Mesenchymal stem cell (in vitro differentiated cells and primary cell): ENCODE results near the gene EDNRA.

Experiments
- DNase-seq: peaks from one replicate; pipeline ENCODE4 v3.0.0-alpha.2; 2013
- H2AFZ ChIP-seq: one replicate; pipeline ENCODE4 v1.6.1; 2013; ENCODE audit warnings: low read depth, mild to moderate bottlenecking, control low read depth, inconsistent platforms, low read length, moderate library complexity
- H2AK5ac ChIP-seq: 2 replicates; pipeline ENCODE4 v1.6.1; 2013; ENCODE audit warnings: low read length, moderate library complexity, mild to moderate bottlenecking, inconsistent platforms; ENCODE audit not compliant: severe bottlenecking
- H2BK120ac ChIP-seq: one replicate; pipeline ENCODE4 v1.6.1; 2013; ENCODE audit warnings: low read depth, mild to moderate bottlenecking, inconsistent platforms, low read length, moderate library complexity
- H2BK12ac ChIP-seq, 2 experiments: one replicate each; pipeline ENCODE4 v1.6.1; 2013; ENCODE audit warnings: inconsistent platforms in 2 of 2, low read length in 2 of 2, mild to moderate bottlenecking in 2 of 2, moderate library complexity in 2 of 2, control low read depth in 1 of 2
- H2BK15ac ChIP-seq: one replicate; pipeline ENCODE4 v1.6.1; 2013; ENCODE audit warnings: mild to moderate bottlenecking, low read depth, inconsistent platforms; ENCODE audit not compliant: poor library complexity, severe bottlenecking
- H2BK5ac ChIP-seq: 2 replicates; pipeline ENCODE4 v1.6.1; 2013; ENCODE audit warnings: low read depth, mild to moderate bottlenecking, low read length, control low read depth, inconsistent platforms; ENCODE audit not compliant: poor library complexity, severe bottlenecking
- H3K14ac ChIP-seq, 2 experiments: one replicate each; pipeline ENCODE4 v1.6.1; 2013; ENCODE audit warnings: inconsistent platforms in 2 of 2, low read length in 2 of 2, control low read depth in 1 of 2, mild to moderate bottlenecking in 1 of 2, moderate library complexity in 1 of 2
- H3K18ac ChIP-seq, 2 experiments: one replicate each; pipeline ENCODE4 v1.6.1; 2013; ENCODE audit warnings: inconsistent platforms in 2 of 2, low read length in 2 of 2, control low read depth in 1 of 2, low read depth in 1 of 2, mild to moderate bottlenecking in 1 of 2
- H3K23ac ChIP-seq, 2 experiments: one replicate each; pipeline ENCODE4 v1.6.1; 2013; ENCODE audit warnings: inconsistent platforms in 2 of 2, low read length in 2 of 2, mild to moderate bottlenecking in 2 of 2, moderate library complexity in 2 of 2, control low read depth in 1 of 2
- H3K27ac ChIP-seq: 2 replicates; pipeline ENCODE4 v1.5.1; 2013; ENCODE audit warnings: mild to moderate bottlenecking, moderate library complexity, low read length, control low read depth, inconsistent platforms; ENCODE audit not compliant: poor library complexity, severe bottlenecking
- H3K27me3 ChIP-seq, 2 experiments: 2 replicates each; pipeline versions ENCODE4 v1.6.1 to v1.7.0; 2013; ENCODE audit warnings: low read length in 2 of 2, mild to moderate bottlenecking in 2 of 2, moderate library complexity in 2 of 2, control low read depth in 1 of 2, inconsistent platforms in 1 of 2; ENCODE audit not compliant: control insufficient read depth in 1 of 2, insufficient read depth in 1 of 2
- H3K36me3 ChIP-seq, 2 experiments: 2 replicates each; pipeline versions ENCODE4 v1.6.1 to v1.7.0; 2013; ENCODE audit warnings: low read length in 2 of 2, control low read depth in 1 of 2, inconsistent platforms in 1 of 2, low read depth in 1 of 2, mild to moderate bottlenecking in 1 of 2; ENCODE audit not compliant: insufficient read depth in 2 of 2, control insufficient read depth in 1 of 2
- H3K4ac ChIP-seq, 2 experiments: one replicate each; pipeline ENCODE4 v1.6.1; 2013; ENCODE audit warnings: inconsistent platforms in 2 of 2, low read length in 2 of 2, mild to moderate bottlenecking in 2 of 2, moderate library complexity in 2 of 2, control low read depth in 1 of 2, low read depth in 1 of 2
- H3K4me1 ChIP-seq: 2 replicates; pipeline ENCODE4 v1.6.1; 2013; ENCODE audit warnings: low read depth, low read length, control low read depth; ENCODE audit not compliant: control insufficient read depth, insufficient read depth
- H3K4me2 ChIP-seq: 2 replicates; pipeline ENCODE4 v1.6.1; 2013; ENCODE audit warnings: low read length, mild to moderate bottlenecking, inconsistent platforms; ENCODE audit not compliant: poor library complexity, severe bottlenecking
- H3K4me3 ChIP-seq, 2 experiments: 2 replicates each; pipeline versions ENCODE4 v1.5.1 to v1.7.0; 2013; ENCODE audit warnings: low read length in 2 of 2, mild to moderate bottlenecking in 2 of 2, control low read depth in 1 of 2, low read depth in 1 of 2; ENCODE audit not compliant: insufficient read depth in 1 of 2
- H3K79me1 ChIP-seq: replicated peaks from 2 replicates; pipeline ENCODE4 v1.6.1; 2013; ENCODE audit warnings: mild to moderate bottlenecking, control low read depth, low read length, inconsistent platforms; ENCODE audit not compliant: poor library complexity, severe bottlenecking
- H3K9ac ChIP-seq: 2 replicates; pipeline ENCODE4 v1.7.0; 2013; ENCODE audit warnings: mild to moderate bottlenecking, low read length, moderate library complexity
- H3K9me3 ChIP-seq: 2 replicates; pipeline ENCODE4 v1.7.0; 2013; ENCODE audit warnings: mild to moderate bottlenecking, low read length; ENCODE audit not compliant: control insufficient read depth
- H4K8ac ChIP-seq: one replicate; pipeline ENCODE4 v1.6.1; 2013; ENCODE audit warnings: inconsistent platforms, mild to moderate bottlenecking, low read length, moderate library complexity
- H4K91ac ChIP-seq: one replicate; pipeline ENCODE4 v1.6.1; 2013; ENCODE audit warnings: mild to moderate bottlenecking, low read length, inconsistent platforms
- WGBS: methylation state at CpG from one replicate; pipeline ENCODE4 v1.1.7; 2013; ENCODE audit warnings: mixed read lengths; 5-methylcytosine and 5-hydroxymethylcytosine counted together

EDNRA gene

GRCh38 chr4:147453561-147454141, 27.2 kb upstream of the EDNRA start:
- H2BK15ac ChIP-seq = no peak overlapping the region
- DNase-seq = peak; percentile 44
- H2BK5ac ChIP-seq = no peak overlapping the region
- H3K14ac ChIP-seq = no peak overlapping the region
- no peak overlapping the region for H3K27ac ChIP-seq
- no peak overlapping the region for H2AFZ ChIP-seq
- no peak overlapping the region for H3K4me2 ChIP-seq
- no peaks in the 10 kb centered on the region for H3K36me3 ChIP-seq
- no peak overlapping the region for H3K18ac ChIP-seq
- H4K91ac ChIP-seq = no peak overlapping the region
- WGBS = 49% methylated on average over 2 of the region's 2 CpGs
- no peak overlapping the region for H3K23ac ChIP-seq
- H3K4me1 ChIP-seq = no peaks in the 10 kb centered on the region
- no peaks in the 10 kb centered on the region for H3K9me3 ChIP-seq
- no peaks in the 10 kb centered on the region for H3K79me1 ChIP-seq
- no peak overlapping the region for H3K4me3 ChIP-seq
- H3K9ac ChIP-seq = no peak overlapping the region
- no peak overlapping the region for H4K8ac ChIP-seq
- H2BK120ac ChIP-seq = no peak overlapping the region
- H3K27me3 ChIP-seq = no peaks in the 10 kb centered on the region
- H2AK5ac ChIP-seq = no peak overlapping the region
- no peak overlapping the region for H3K4ac ChIP-seq
- H2BK12ac ChIP-seq = no peak overlapping the region

GRCh38 chr4:147456706-147457105, 24.2 kb upstream of the EDNRA start:
- Histone ChIP-seq H2BK5ac (no peak overlapping the region), H3K9me3 (no peaks in the 10 kb centered on the region), H3K4me3 (no peak overlapping the region), H3K36me3 (no peaks in the 10 kb centered on the region), H2AK5ac (no peak overlapping the region), H3K9ac (no peak overlapping the region), H3K18ac (no peak overlapping the region), H3K23ac (no peak overlapping the region), H3K4me2 (no peak overlapping the region), H4K8ac (no peak overlapping the region), H3K27me3 (no peaks in the 10 kb centered on the region), H2BK15ac (no peak overlapping the region), H3K4me1 (no peaks in the 10 kb centered on the region), H2BK120ac (no peak overlapping the region), H4K91ac (no peak overlapping the region), H2BK12ac (no peak overlapping the region), H3K14ac (no peak overlapping the region), H3K27ac (no peak overlapping the region), H3K4ac (no peak overlapping the region), H2AFZ (no peak overlapping the region), H3K79me1 (no peaks in the 10 kb centered on the region)
- DNase-seq = no peak
- 86% methylated on average over 5 of the region's 5 CpGs for WGBS

- Histone ChIP-seq H3K27me3 (no peaks in the 10 kb centered on the region), H3K9me3 (peaks cover 4% of the 10 kb centered on the region), H2BK15ac (no peak overlapping the region), H4K8ac (no peak overlapping the region), H2BK5ac (no peak overlapping the region), H3K4me2 (no peak overlapping the region), H3K23ac (no peak overlapping the region), H3K36me3 (no peaks in the 10 kb centered on the region), H2AK5ac (no peak overlapping the region), H3K4ac (no peak overlapping the region), H3K27ac (no peak overlapping the region), H2BK12ac (no peak overlapping the region), H3K4me3 (no peak overlapping the region), H3K9ac (no peak overlapping the region), H2AFZ (no peak overlapping the region), H2BK120ac (no peak overlapping the region), H4K91ac (no peak overlapping the region), H3K4me1 (no peaks in the 10 kb centered on the region), H3K14ac (no peak overlapping the region), H3K18ac (no peak overlapping the region), H3K79me1 (no peaks in the 10 kb centered on the region)
- WGBS = 100% methylated on average over 1 of the region's 1 CpG
- no peak for DNase-seq
Observed at GRCh38 chr4:147461161-147461560, 19.7 kb upstream of the EDNRA start.

- 79% methylated on average over 2 of the region's 4 CpGs for WGBS
- H3K18ac ChIP-seq = no peak overlapping the region
Observed at GRCh38 chr4:147463065-147463464, 17.8 kb upstream of the EDNRA start.

More at GRCh38 chr4:147463065-147463464, 17.8 kb upstream of the EDNRA start:
- no peak overlapping the region for H3K4me2 ChIP-seq
- H3K36me3 ChIP-seq = no peaks in the 10 kb centered on the region
- no peak overlapping the region for H3K14ac ChIP-seq
- no peak overlapping the region for H2AK5ac ChIP-seq
- no peaks in the 10 kb centered on the region for H3K4me1 ChIP-seq
- no peak overlapping the region for H2BK15ac ChIP-seq
- no peak overlapping the region for H3K4ac ChIP-seq
- H3K23ac ChIP-seq = no peak overlapping the region
- no peak overlapping the region for H3K9ac ChIP-seq
- H2BK5ac ChIP-seq = no peak overlapping the region
- H2AFZ ChIP-seq = no peak overlapping the region
- H3K9me3 ChIP-seq = peaks cover 4% of the 10 kb centered on the region
- no peak overlapping the region for H4K91ac ChIP-seq
- peak; percentile 8 for DNase-seq
- H3K27me3 ChIP-seq = no peaks in the 10 kb centered on the region
- no peak overlapping the region for H3K4me3 ChIP-seq
- no peaks in the 10 kb centered on the region for H3K79me1 ChIP-seq
- no peak overlapping the region for H4K8ac ChIP-seq
- H2BK120ac ChIP-seq = no peak overlapping the region
- H3K27ac ChIP-seq = no peak overlapping the region
- H2BK12ac ChIP-seq = no peak overlapping the region
